GM12878 (cell line): ENCODE measurements around the gene ARHGEF6.

ENCODE experiments used
- BCL11A ChIP-seq: IDR thresholded peaks from 2 replicates; pipeline ENCODE4 v1.6.1; 2011; ENCODE audit warnings: low read depth, low read length
- CREM ChIP-seq: IDR thresholded peaks from 2 replicates; pipeline ENCODE4 v1.6.1; 2014; ENCODE audit warnings: antibody characterized with exemption, low read depth
- CTCF ChIP-seq, 3 experiments: IDR thresholded peaks in 2 of 3; conservative IDR thresholded peaks in 1 of 3; 2 replicates each; pipeline ENCODE4 v1.5.1; 2011; ENCODE audit warnings: low read depth in 3 of 3, low read length in 3 of 3, mild to moderate bottlenecking in 3 of 3, control low read depth in 2 of 3, moderate library complexity in 2 of 3, inconsistent platforms in 1 of 3, mixed read lengths in 1 of 3; ENCODE audit not compliant: control insufficient read depth in 2 of 3, insufficient read depth in 1 of 3; ENCODE audit errors: extremely low read depth in 1 of 3
- HDGF ChIP-seq: fragments of 450-650 bp; IDR thresholded peaks from 2 replicates; pipeline ENCODE4 v1.6.1; 2016; ENCODE audit warnings: antibody characterized with exemption
- IKZF2 ChIP-seq, 2 experiments: fragments of 450-650 bp; IDR thresholded peaks; 2 replicates each; pipeline ENCODE4 v1.6.1; 2017; ENCODE audit warnings: mild to moderate bottlenecking in 2 of 2, moderate library complexity in 2 of 2
- JUND ChIP-seq: IDR thresholded peaks from 2 replicates; pipeline ENCODE4 v1.6.1; 2012; ENCODE audit warnings: low read depth, mild to moderate bottlenecking, low read length, improper control_type of control experiment, moderate library complexity
- MAX ChIP-seq: IDR thresholded peaks from 2 replicates; pipeline ENCODE4 v1.6.1; 2012; ENCODE audit warnings: low read depth, low read length, improper control_type of control experiment
- POLR2A ChIP-seq: IDR thresholded peaks from 2 replicates; pipeline ENCODE4 v1.6.1; 2011; ENCODE audit warnings: low read depth, mild to moderate bottlenecking, low read length
- RB1 ChIP-seq: fragments of 450-650 bp; formaldehyde crosslinking; IDR thresholded peaks from 2 replicates; pipeline ENCODE4 v1.6.1; 2017; ENCODE audit warnings: mild to moderate bottlenecking, borderline replicate concordance
- RCOR1 ChIP-seq: conservative IDR thresholded peaks from 2 replicates; pipeline ENCODE4 v1.6.1; 2012; ENCODE audit warnings: low read depth, low read length, improper control_type of control experiment
- RELA ChIP-seq: fragments of 450-650 bp; IDR thresholded peaks from 2 replicates; pipeline ENCODE4 v1.8.0; 2014; ENCODE audit warnings: borderline replicate concordance; ENCODE audit not compliant: partially characterized antibody
- RFX5 ChIP-seq: IDR thresholded peaks from 2 replicates; pipeline ENCODE4 v1.6.1; 2011; ENCODE audit warnings: low read depth, low read length, improper control_type of control experiment
- SIN3A ChIP-seq: IDR thresholded peaks from 2 replicates; pipeline ENCODE4 v1.6.1; 2012; ENCODE audit warnings: low read depth, low read length, improper control_type of control experiment
- SREBF2 ChIP-seq: IDR thresholded peaks from 2 replicates; pipeline ENCODE4 v1.6.1; 2012; ENCODE audit warnings: mild to moderate bottlenecking, low read length

- no peak for TF ChIP-seq BCL11A
- TF ChIP-seq POLR2A: no peak
- TF ChIP-seq CTCF (IDR thresholded peaks at IDR 0.05 in 2 of 3, conservative IDR thresholded peaks at IDR 0.05 in 1 of 3; ENCODE audit: control insufficient read depth in 2 of 3, extremely low read depth in 1 of 3, insufficient read depth in 1 of 3, low read depth in 3 of 3, low read length in 3 of 3): no peak
- no peak for TF ChIP-seq IKZF2 (IDR thresholded peaks at IDR 0.05)
- no peak for TF ChIP-seq SIN3A
- no peak for TF ChIP-seq RB1
- TF ChIP-seq RFX5: no peak
- TF ChIP-seq HDGF: no peak
- TF ChIP-seq MAX: no peak
- no peak for TF ChIP-seq RCOR1
- no peak for TF ChIP-seq SREBF2
- no peak for TF ChIP-seq JUND
- TF ChIP-seq CREM: no peak
- no peak for TF ChIP-seq RELA
Measured at GRCh38 chrX:136762820-136763452, 17.8 kb downstream of the ARHGEF6 start.
